Fibroblast of the conjunctiva (primary cell): ENCODE results near the gene RHBDD2.

Source experiments
- DNase-seq: peaks from one replicate; pipeline ENCODE4 v3.0.0-alpha.2; 2010; ENCODE audit warnings: low read depth

Gene RHBDD2

DNA sequence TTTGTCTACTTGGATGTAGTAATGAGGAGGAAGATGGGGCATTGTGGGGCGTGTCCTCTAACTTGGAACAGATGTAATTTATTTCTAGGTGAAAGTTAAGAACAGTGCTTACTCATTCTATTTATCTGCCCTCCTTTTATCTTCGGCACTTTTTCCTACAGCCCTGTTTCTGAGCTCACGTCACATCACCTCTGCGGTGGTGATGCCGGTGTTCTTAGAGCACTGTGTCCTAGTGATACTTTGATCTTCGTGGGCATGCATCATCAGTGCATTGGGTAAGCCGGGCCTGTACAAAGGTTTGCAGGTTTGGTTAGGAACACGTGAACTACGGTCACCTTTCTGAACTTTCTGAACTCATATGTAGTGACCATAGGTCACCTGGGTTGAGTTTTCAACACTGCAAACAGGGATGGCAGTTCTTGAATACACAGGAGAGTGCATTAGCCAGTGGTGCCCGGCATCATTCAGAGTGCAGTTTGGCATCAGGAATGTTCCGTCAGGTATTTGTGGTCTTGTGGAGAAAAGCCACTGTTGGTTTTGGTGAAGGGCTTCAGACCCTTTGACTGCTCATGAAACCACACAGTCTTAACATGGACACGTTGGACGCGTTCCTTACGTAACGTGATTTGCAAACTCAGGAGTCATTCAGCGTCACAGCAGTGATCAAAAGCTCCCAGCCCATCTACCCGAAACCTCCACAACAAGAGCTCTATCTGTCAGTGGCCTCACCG, 41.8 kb downstream of the RHBDD2 start:
- DNase-seq, result peak; percentile 67

DNA sequence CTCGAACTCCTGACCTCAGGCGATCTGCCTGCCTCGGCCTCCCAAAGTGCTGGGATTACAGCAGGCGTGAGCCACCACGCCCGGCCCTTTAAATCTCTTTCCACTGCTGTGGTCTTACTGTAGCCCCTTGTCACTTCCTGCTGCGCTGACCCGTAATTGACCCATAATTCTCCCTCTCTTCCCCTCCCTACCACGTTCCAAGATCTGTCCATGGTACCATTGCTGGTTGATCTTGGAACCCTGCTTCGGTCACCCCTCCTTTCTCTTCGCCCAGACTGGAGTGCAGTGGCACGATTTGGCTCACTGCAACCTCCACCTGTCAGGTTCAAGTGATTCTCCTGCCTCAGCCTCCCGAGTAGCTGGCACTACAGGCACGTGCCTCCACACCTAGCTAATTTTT, 42.6 kb downstream of the RHBDD2 start:
- DNase-seq, result no peak

DNA sequence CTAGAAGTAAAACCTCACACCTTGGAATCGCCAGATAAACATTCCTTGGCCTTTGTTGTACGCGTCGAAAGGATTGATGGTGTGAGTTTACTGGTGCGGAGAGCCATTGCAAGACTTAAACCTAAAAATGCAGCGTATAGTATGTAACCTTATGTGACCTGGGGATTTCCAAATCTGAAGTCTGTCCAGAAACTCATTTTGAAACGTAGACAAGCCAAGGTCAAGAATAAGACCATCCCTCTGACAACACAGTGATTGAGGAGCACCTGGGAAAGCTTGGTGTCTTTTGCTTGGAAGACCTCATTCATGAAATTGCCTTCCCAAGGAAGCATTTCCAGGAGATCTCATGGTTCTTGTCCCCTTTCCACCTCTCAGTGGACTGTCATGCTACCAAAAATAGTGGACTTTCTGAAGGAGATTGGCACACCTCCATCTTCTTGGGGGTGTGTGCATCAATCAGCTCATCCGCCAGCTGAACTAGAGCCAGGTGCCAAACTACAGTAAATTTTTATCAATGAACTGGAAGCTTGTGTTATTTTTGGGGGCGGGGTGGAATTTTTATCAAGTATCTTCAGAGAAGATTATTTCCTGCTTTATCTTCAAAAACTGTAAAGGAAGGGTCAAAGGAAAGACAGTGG, 44.3 kb downstream of the RHBDD2 start:
- no peak for DNase-seq

DNA sequence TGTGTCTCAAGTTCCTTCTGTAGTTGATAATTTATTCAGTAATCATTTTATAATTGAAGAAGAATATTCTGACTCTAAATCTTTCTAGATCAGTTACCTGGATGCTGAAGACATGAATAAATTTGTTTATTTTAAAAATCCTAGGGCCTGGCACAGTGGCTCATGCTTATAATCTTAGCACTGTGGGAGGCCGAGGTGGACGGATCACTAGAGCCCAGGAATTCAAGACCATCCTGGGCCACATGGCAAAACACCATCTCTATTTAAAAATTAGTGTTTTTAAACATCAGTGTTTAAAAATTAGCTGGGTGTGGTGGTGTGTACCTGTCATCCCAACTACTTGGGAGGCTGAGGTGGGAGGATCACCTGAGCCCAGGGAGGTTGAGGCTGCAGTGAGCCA, 45.4 kb downstream of the RHBDD2 start:
- DNase-seq, result no peak

DNA sequence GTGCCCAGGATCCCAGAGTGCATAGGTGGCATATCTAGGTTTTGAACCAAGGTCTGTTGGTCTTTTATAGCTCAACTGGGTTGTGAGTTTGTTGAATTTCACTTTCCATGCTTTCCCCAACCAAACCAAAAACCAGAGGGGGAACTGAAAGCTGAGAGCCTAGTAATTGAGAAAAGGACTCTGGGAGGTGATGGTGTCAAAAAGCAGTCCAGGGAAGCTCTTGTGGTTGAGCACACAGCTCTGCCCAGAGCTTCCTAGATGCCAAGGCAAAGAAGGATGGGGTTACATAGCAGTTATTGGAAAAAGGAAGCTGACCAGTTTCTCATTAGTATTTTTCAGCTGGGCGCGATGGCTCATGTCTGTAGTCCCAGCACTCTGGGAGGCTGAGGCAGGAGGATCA, 46.1 kb downstream of the RHBDD2 start:
- DNase-seq, result no peak

DNA sequence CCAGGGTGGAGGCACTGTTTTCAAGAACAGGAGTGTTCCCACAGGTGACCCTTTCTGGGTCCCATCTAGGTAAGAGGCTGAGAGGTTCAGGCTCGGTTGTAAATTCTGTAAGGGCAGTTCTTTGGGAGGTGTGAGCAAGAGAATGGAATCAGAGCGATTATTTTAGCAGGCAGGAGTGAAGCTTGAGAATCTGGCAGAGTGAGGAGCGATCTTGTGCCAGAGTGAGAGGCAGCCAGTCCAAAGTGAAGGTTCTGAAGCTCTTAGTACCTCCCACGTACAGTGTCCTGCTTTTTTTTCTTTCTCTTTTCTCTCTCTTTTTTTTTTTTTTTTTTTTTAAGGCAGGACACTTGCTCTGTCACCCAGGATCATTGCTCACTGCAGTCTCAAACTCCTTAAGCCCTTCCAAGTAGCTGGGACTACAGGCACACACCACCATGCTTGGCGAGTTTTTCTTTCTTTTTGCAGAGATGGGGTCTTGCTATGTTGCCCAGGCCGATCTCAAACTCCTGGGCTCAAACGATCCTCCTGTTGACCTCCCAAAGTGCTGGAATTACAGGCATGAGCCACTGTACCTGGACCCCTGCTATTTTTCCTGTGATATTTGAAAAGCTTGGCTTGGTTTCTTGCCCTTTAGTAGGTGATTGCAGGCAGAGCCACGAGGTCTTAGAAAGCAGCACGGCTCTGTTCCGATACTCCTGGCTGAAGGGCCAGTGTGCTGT, 47.0 kb downstream of the RHBDD2 start:
- DNase-seq, result no peak

DNA sequence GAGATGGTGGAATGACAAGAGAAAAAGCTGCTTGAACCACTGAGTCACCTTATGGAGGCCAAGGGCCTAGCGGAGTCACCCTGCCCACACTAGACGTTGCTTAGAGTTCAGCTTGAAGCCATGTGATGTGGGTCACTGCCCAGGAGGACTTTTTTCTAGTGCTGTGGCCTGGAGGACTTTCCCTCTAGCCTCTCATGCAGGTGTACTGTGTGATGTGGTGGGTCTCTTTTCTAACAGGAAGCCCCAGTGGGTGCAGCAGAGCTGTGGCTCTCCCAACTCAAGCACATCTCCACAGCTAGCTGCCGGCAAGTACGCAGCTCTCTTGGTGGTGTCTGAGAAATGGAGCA, 49.7 kb downstream of the RHBDD2 start:
- DNase-seq, result no peak

DNA sequence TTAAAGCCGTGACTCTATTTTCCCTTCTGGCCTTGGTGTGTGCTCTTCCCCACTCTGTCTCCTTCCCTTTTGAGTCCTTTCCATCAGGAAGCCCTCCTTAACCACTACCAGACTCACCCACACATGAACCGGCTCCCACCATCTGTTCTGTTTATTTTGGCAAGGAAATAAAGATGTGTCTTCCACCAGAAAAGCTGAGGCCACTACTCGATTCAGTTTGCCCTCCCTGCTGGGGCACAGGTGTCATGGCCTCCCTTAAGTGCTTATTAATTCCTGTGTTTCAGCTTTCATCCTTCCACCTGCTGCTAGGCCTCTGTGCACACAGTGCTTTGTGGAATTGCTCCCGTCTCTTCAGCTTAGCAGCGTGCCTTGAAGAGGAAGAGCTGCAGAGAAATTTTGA, 52.8 kb downstream of the RHBDD2 start:
- no peak for DNase-seq

DNA sequence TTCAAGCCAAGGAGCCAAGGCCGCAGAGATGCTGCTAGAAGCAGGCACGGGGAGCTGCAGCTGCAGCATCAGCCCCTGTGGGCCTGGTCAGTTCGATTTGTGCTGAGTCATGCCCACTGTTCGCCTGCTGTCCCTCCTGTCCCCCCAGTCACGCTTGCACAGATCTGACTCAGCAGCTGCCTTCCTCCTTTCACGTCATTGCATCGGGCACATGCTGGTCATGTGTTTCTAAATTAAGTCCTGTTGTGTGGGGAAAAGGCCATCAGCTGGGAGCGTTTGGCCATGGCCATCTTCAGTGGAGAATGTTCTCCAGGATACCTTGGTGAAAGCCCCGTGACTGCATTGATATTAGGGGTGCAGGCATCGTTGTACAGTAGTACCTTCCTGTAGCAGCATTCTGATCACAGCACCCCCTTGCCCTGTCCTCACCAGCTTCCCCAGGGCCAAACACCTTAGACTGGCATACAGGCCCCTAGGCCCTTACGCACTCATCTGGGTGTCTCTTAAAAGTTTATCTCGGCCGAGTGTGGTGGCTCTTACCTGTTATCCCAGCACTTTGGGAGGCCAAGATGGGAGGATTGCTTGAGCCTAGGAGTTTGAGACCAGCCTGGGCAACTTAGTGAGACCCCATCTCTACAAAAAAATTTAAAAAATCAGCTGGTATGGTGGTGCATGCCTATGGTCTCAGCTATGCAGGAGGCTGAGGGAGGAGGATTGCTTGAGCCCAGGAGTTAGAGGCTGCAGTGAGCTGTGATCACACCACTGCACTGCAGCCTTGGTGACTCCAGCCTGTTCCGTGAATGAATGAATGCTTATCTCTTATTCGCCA, 59.3 kb downstream of the RHBDD2 start:
- peak; percentile 89 for DNase-seq
